HepG2 (cell line): ENCODE results near the gene SSBP4.

Experiments used
- CBX2 ChIP-seq, 2 experiments: fragments of 200-600 bp in 1 of 2; sonication (generic); formaldehyde crosslinking in 1 of 2; IDR thresholded peaks; 2 replicates each; pipeline versions ENCODE4 v1.7.0 to v1.8.1; 2018 to 2022; ENCODE audit warnings: low read depth in 2 of 2, low read length in 1 of 2, mild to moderate bottlenecking in 1 of 2, missing genetic modification reagents in 1 of 2
- SIN3A ChIP-seq: IDR thresholded peaks from 2 replicates; pipeline ENCODE4 v1.6.1; 2011; ENCODE audit warnings: low read depth, mild to moderate bottlenecking, control low read depth, low read length, borderline replicate concordance
- ZNF292 ChIP-seq: sonication (generic); formaldehyde crosslinking; IDR thresholded peaks from 2 replicates; pipeline ENCODE4 v1.8.1; 2022; ENCODE audit warnings: mild to moderate bottlenecking, low read depth, missing genetic modification reagents, borderline replicate concordance

DNA sequence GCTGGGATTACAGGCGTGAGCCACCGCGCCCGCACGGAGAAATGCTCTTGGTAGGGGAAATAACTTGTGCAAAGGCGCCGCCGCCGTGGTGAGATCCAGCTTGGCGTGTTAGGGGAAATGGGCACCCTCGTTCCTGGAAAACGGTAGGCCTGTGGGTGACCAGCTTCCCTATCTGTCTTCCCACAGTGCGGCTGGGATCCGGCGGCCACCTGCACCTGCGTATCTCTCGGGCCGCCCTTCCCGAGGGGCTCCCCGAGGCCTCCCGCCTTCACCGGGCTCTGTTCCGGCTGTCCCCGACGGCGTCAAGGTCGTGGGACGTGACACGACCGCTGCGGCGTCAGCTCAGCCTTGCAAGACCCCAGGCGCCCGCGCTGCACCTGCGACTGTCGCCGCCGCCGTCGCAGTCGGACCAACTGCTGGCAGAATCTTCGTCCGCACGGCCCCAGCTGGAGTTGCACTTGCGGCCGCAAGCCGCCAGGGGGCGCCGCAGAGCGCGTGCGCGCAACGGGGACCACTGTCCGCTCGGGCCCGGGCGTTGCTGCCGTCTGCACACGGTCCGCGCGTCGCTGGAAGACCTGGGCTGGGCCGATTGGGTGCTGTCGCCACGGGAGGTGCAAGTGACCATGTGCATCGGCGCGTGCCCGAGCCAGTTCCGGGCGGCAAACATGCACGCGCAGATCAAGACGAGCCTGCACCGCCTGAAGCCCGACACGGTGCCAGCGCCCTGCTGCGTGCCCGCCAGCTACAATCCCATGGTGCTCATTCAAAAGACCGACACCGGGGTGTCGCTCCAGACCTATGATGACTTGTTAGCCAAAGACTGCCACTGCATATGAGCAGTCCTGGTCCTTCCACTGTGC, 30.9 kb upstream of the SSBP4 start:
- TF ChIP-seq SIN3A (peak; percentile 40; the same call in 1 of the 2 replicates), ZNF292 (CRISPR knock-in tag) (no peak), CBX2 (IDR thresholded peaks at IDR 0.05; ENCODE audit: low read depth, low read length) (no peak), CBX2 (CRISPR knock-in tag; IDR thresholded peaks at IDR 0.05; ENCODE audit: low read depth) (no peak)
